Activated CD4-positive, alpha-beta T cell treated with anti-CD3 and anti-CD28 coated beads for 1 hour (primary cell): ENCODE data around the gene A2M.

Source experiments
- DNase-seq: peaks from one replicate; pipeline ENCODE4 v3.0.0-alpha.2; 2020

A2M gene

DNA sequence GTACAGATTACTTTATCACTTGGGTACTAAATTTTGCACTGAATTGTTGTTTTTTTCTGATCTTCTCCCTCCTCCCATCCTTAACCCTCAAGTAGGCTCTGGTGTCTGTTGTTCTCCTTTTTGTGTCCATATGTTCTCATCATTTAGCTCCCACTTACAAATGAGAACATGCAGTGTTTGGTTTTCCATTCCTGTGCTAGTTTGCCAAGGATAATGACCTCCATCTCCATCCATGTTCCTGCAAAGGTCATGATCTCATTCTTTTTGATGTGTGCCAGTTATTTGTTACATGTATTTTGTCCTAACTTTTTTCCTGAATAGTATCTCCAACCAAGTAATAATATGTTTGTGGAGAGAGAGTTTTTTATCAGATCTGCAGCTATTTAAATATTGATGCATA, 44.2 kb downstream of the A2M start:
- no peak for DNase-seq

GRCh38 chr12:9070351-9070750, 45.4 kb downstream of the A2M start:
- no peak for DNase-seq

DNA sequence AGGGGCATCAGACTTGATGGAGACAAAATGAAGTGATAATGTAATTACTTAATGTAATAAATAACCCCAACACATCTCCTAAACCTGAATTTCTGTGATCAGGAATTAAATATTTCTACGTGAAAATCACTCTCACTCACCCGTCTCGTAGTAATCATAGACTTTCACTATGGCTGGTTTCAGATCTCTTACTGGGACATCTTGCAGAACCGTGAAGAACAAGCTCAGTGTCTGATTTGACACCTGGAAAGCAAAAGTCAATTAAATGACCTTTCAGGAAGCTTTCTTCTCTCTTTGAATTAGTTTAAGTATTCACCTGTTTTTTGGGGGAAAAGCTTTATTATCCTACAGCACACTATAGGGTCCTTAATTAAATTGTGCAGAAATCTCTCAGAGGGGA, 47.1 kb downstream of the A2M start:
- no peak for DNase-seq

DNA sequence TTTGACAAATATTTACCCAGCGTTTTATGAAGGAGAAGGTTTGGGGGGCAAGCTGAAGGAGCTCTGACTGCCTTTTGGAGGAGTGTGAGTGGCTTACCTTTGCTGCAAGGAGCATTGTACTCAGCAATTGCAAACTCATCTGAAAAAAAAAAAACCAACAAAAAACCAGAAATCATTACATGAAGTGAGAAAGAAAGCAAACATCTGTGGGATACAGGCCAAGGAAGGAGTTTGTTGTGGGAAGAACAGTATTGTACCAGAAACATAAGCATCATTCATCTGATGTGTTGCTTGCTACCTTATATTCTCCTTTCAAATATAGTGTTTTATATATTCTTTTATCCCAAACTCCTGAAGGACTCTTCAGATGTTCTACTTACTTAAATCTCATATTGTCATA, 47.6 kb downstream of the A2M start:
- no peak for DNase-seq

DNA sequence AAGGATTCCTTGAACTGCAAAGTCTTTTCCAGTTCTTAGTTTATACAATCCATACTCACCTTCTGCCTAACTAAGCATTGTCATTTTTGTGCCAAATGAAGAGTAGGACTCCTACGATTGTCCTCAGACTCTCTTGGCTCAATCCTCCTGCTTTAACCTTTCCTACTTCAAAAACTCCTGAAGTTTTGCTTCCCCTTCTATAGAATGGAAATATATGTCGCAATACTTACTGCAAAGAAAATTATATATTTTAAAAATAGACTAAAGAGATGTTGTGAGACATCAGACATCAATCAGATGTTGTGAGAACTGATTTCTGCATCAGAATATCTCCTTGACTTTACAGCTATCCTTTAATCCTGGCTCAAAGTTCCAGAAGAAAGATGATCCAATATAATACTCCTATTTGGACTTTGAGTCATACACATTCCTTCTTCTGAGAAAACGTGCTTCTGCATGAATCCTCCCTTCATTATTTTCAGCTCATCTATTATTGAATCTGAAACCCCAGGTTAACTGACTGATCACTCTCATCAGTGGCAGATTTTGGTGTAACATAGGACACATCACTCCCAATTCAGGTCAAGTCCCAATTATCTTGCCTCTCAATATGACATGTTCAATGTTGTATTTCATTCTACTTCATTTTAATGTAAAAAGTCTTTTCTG, 48.8 kb downstream of the A2M start:
- DNase-seq: no peak

GRCh38 chr12:9066183-9066623, 49.5 kb downstream of the A2M start:
- no peak for DNase-seq

GRCh38 chr12:9065607-9065856, 50.2 kb downstream of the A2M start:
- no peak for DNase-seq

- no peak for DNase-seq
These were observed 50.7 kb downstream of the A2M start for GRCh38 chr12:9064815-9065606.

DNA sequence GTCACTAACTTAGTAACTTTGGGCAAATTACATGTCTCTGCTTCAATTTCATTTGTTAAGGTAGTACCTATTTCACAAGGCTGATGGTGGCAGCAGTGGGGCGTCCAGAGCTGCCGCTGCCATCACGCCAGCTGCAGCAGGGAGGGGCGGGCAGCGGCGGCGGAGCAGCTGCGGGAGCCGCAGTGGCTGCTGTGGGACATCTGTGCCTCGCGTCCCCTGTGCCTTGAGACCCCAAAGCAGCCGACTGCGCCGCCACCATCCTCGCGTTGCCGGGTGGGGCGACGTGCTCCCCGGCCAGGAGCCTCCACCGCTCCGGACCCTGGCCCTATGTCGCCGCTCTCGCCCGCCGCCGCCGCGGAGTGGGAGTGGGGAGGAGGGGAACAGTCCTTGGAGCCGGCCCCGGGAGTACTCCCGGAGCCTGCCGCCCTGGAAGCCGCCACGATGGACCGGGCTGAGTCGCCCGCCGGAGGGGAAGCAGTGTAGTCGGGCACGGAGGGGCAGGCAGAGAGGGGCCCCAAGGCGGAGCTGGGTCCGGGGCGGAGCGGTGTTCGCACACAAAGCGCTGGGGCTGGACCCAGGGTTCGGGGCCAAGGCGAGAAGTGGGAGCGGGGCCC, 51.4 kb downstream of the A2M start:
- peak; percentile 37 for DNase-seq

DNA sequence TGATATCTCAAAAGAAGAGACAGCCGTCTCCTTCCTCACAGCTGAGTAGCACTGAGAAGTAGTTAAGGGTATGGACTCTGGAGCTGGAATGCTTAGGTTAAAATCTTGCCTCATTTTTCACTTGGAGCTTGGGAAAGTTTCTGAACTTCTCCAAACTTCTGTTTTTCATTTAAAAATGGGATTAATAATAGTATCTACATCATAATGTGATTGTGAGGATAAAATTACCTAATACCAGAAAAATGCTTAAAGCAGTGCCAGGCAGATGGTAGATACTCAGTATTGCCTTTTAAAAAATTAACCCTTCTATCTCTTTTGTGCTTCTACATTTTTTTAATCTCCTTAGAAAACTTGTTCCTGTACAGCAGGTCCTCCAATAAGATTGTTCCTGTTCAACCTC, 63.1 kb downstream of the A2M start:
- no peak for DNase-seq

DNA sequence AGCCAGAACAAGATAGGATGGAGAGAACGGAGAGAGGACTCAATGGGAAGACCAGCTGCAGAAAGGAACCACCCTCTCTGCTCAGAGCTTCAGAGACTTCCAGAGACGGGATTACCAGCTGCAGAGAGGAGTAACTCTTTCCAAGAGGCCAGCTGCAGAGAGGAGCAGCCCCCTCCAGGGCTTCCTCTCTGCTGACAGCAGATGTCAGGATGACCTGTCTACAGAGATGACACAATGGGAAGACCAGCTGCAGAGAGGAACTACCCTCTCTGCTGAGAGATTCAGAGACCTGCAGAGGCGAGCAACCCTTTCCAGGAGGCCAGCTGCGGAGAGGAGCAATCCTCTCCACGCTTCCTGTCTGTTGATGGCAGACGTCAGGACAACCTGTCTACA, 64.6 kb downstream of the A2M start:
- no peak for DNase-seq

DNA sequence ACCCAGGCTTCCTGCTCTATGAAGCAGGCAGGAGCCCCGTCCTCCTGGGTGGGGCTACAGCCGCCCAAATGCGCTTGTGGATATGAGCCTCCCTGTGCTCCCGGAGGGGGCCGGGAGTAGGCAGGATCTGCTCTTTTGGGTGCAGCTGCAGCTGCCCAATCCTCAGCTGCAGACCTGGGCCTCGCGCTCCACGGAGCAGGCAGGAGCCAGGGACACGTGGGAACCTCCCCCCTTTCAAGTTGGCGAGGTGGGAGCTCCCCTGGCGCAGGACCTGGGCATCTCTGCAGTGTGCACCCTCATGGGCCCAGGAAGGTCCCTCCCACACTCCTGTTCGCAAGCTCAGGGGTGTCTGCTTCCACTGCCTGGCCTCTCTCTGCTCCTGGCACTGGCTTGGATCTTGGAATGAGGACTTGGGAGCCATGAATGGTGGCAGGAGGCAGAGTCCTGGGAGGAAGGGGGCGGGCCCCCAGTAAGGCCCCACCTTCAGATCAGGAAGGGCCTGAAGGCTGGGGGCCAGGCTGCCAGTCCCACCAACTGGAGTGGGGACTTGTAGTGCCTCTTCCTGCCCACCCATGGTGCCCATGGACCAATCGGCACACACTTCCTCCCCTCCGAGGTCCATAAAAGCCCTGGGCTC, 65.1 kb downstream of the A2M start:
- DNase-seq: no peak

- DNase-seq: no peak
These were observed 66.1 kb downstream of the A2M start for GRCh38 chr12:9049520-9050133.

DNA sequence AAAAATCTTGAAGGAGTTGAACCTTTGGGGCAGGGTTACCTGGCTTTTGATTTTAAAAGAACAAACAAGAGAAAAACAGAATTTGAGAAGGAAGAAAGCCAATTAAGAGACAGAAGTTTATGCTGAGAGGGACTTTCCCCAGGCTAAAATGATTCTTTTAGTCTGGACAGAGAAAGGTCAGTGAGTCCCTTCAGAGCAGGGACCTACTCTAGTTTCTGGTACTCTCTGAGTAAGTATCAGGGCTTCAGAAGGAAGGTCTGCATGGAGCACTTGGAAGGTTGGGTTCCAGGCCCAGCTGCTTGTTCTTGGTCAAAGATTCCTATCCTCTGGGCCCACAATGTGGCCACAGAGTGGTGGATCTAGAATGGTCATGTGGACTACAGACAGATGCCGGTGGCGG, 66.8 kb downstream of the A2M start:
- no peak for DNase-seq

GRCh38 chr12:9047105-9047504, 68.6 kb downstream of the A2M start:
- DNase-seq: no peak

DNA sequence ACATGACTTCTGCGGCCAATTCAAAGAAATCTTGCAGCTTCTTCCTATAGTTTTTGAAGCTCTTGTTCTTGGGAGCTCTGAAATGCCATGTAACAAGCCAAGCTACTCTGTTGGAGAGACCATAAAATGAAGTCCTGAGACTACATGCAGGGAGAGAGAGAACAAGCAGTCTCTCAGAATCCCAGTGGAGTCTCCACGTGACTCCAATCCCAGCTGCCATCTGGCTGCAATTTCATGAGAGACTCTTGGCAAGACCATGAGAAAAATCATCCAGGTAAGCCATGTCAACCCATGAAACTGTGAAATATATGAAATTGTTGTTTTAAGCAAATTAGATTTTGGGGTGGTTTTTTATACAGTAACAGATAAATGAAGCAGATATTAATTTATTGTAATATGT, 72.0 kb downstream of the A2M start:
- DNase-seq: no peak

- no peak for DNase-seq
These were observed 74.4 kb downstream of the A2M start for GRCh38 chr12:9041321-9041720.

DNA sequence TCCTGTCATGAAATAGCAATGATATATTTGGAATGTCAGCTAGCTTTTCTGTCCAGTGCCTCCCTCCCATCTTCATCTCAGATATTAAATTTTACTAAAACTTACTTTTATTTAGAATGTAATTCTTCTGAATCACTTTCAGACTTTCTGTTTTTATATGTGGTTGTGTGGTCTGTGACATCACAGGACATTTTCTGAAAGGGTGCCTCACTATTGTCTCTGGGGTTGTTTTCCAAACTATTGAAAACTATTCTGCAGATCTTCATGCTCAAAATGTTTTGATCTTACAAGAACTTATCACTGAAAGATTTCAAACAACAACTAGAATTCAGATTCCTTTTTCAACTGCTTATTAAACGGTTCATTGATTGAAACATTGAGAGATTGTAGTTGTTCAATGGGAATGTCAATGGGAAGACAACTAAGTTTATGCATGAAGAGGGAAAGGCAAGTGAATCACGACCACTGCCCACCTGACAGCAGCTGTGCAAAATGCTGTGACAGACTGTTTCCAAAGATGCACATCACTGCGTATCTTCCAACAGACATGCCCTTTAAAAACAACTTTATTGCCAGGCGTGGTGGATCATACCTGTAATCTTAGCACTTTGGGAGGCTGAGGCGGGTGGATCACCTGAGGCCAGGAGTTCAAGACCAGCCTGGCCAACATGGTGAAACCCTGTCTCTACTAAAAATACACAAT, 75.1 kb downstream of the A2M start:
- no peak for DNase-seq

DNA sequence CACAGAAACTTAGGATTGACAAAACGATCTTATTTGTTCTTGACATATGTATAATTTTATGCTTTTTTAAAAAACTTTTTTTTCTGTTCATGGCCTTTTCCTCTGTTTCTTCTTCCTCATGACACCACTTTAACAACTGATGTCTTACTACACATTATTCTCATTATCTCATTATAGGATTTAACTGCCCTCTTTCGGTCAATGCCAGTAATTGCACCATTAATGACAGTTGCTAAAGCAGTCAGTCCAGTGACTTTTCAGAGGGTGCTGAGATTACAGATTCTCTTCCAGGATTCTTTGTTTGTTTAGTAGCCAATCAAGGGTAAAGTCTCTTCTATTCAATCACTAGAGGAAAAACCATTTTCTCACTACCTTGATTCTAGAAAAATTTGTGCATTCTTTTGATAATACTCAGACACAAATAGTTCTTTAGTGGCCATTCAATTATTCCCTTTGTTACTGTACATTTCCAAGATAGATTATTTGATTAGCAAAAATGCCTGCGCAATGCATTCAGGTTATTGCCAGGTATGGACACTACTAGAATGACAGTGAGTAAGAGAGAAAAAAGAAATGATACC, 76.2 kb downstream of the A2M start:
- no peak for DNase-seq

DNA sequence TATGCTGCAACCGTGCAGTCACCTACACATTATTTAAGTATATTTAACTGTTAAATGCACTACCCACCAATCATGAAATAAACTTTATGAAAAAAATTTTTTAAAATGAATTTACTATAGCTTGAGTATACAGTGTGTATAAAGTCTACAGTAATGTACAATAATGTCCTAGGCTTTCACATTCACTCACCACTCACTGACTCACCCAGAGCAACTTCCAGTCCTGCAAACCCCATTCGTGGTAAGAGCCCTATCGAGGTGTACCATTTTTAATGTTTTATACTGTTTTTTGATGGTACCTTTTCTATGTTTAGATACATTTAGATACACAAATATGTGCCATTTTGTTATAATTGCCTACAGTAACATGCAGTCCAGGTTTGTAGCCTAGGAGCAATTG, 78.3 kb downstream of the A2M start:
- DNase-seq: no peak

- no peak for DNase-seq
These were observed 79.5 kb downstream of the A2M start for GRCh38 chr12:9036227-9036626.

DNA sequence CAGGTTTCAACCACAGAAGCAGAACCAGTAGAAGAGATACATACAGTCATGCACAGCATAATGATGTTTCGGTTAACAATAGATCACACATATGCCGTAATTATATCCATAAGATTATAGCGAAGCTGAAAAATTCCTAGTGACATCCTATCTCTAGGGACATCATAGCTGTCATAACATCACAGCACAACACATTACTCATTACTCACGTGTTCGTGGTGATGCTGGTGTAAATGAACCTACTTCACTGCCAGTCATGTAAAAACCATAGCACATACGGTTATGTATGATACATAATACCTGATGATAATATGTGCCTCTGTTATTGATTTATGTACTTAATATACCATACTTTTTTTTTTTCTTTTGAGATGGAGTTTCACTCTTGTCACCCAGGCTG, 81.6 kb downstream of the A2M start:
- no peak for DNase-seq
